ENCODE data around the gene MPL.

The MPL gene

GRCh38 chr1:43292679-43293078, 44.9 kb upstream of the MPL start:
- no peaks in the 10 kb centered on the region for H3K79me2 ChIP-seq (ENCODE audit: control insufficient read depth, insufficient read depth, low read length, poor library complexity)
- H3K36me3 ChIP-seq (ENCODE audit: control insufficient read depth in 1 of 2, insufficient read depth in 2 of 2, low read length in 2 of 2): no peaks in the 10 kb centered on the region
- H3K27ac ChIP-seq (ENCODE audit: low read depth, low read length): no peak overlapping the region
- H2BK120ac ChIP-seq (ENCODE audit: insufficient read depth, low read length, poor library complexity): no peak overlapping the region
- no peak overlapping the region for H3K14ac ChIP-seq (ENCODE audit: low read length)
- H3K9ac ChIP-seq (ENCODE audit: low read length): no peak overlapping the region
- H3K4me1 ChIP-seq (ENCODE audit: control insufficient read depth in 1 of 2, insufficient read depth in 2 of 2, low read length in 2 of 2): no peaks in the 10 kb centered on the region
- H4K12ac ChIP-seq (ENCODE audit: low read depth, low read length): no peak overlapping the region
- H4K8ac ChIP-seq (ENCODE audit: low read depth, low read length): no peak overlapping the region
- H3K4ac ChIP-seq (ENCODE audit: low read depth, low read length): no peak overlapping the region
- H2BK12ac ChIP-seq (ENCODE audit: low read length): no peak overlapping the region
- no peak overlapping the region for H3K18ac ChIP-seq (ENCODE audit: low read length)
- no peak overlapping the region for H3K4me2 ChIP-seq (ENCODE audit: low read length)
- H3K23ac ChIP-seq (ENCODE audit: low read length): no peak overlapping the region
- no peaks in the 10 kb centered on the region for H3K27me3 ChIP-seq (ENCODE audit: insufficient read depth, low read length)
- no peaks in the 10 kb centered on the region for H3K79me1 ChIP-seq (ENCODE audit: low read length)
- no peak overlapping the region for H2BK5ac ChIP-seq (ENCODE audit: low read depth, low read length, poor library complexity)
- no peak for DNase-seq
- H2AK5ac ChIP-seq (ENCODE audit: low read length): no peak overlapping the region
- WGBS (ENCODE audit: extremely low coverage, insufficient coverage, insufficient read length): no CpG with 5 or more reads among the region's 5 CpGs
- no peak overlapping the region for H4K91ac ChIP-seq (ENCODE audit: low read depth, low read length)
- no peaks in the 10 kb centered on the region for H3K9me3 ChIP-seq (ENCODE audit: insufficient read depth, low read depth, low read length)
- no peak overlapping the region for H2AFZ ChIP-seq (ENCODE audit: insufficient read depth, low read length, poor library complexity)
- no peak overlapping the region for H3K4me3 ChIP-seq (ENCODE audit: low read depth, low read length)

GRCh38 chr1:43293176-43293575, 44.4 kb upstream of the MPL start:
- H3K36me3 ChIP-seq (ENCODE audit: control insufficient read depth in 1 of 2, insufficient read depth in 2 of 2, low read length in 2 of 2): no peaks in the 10 kb centered on the region
- no peak overlapping the region for H2BK12ac ChIP-seq (ENCODE audit: low read length)
- H3K4me1 ChIP-seq (ENCODE audit: control insufficient read depth in 1 of 2, insufficient read depth in 2 of 2, low read length in 2 of 2): no peaks in the 10 kb centered on the region
- no peak overlapping the region for H3K4me3 ChIP-seq (ENCODE audit: low read depth, low read length)
- H3K23ac ChIP-seq (ENCODE audit: low read length): no peak overlapping the region
- no peak overlapping the region for H3K4me2 ChIP-seq (ENCODE audit: low read length)
- H4K8ac ChIP-seq (ENCODE audit: low read depth, low read length): no peak overlapping the region
- H2BK5ac ChIP-seq (ENCODE audit: low read depth, low read length, poor library complexity): no peak overlapping the region
- H3K9ac ChIP-seq (ENCODE audit: low read length): no peak overlapping the region
- H3K4ac ChIP-seq (ENCODE audit: low read depth, low read length): no peak overlapping the region
- H4K91ac ChIP-seq (ENCODE audit: low read depth, low read length): no peak overlapping the region
- no peak overlapping the region for H2AK5ac ChIP-seq (ENCODE audit: low read length)
- H3K14ac ChIP-seq (ENCODE audit: low read length): no peak overlapping the region
- no CpG with 5 or more reads among the region's 2 CpGs for WGBS (ENCODE audit: extremely low coverage, insufficient coverage, insufficient read length)
- no peak overlapping the region for H2AFZ ChIP-seq (ENCODE audit: insufficient read depth, low read length, poor library complexity)
- no peak overlapping the region for H3K27ac ChIP-seq (ENCODE audit: low read depth, low read length)
- no peaks in the 10 kb centered on the region for H3K79me2 ChIP-seq (ENCODE audit: control insufficient read depth, insufficient read depth, low read length, poor library complexity)
- H2BK120ac ChIP-seq (ENCODE audit: insufficient read depth, low read length, poor library complexity): no peak overlapping the region
- DNase-seq: no peak
- H3K18ac ChIP-seq (ENCODE audit: low read length): no peak overlapping the region
- no peaks in the 10 kb centered on the region for H3K79me1 ChIP-seq (ENCODE audit: low read length)
- no peaks in the 10 kb centered on the region for H3K27me3 ChIP-seq (ENCODE audit: insufficient read depth, low read length)
- no peaks in the 10 kb centered on the region for H3K9me3 ChIP-seq (ENCODE audit: insufficient read depth, low read depth, low read length)
- H4K12ac ChIP-seq (ENCODE audit: low read depth, low read length): no peak overlapping the region

- Histone ChIP-seq H4K12ac (ENCODE audit: low read depth, low read length) (no peak overlapping the region), H2AK5ac (ENCODE audit: low read length) (no peak overlapping the region), H3K4me1 (ENCODE audit: control insufficient read depth in 1 of 2, insufficient read depth in 2 of 2, low read length in 2 of 2) (no peaks in the 10 kb centered on the region), H2BK120ac (ENCODE audit: insufficient read depth, low read length, poor library complexity) (no peak overlapping the region), H3K79me2 (ENCODE audit: control insufficient read depth, insufficient read depth, low read length, poor library complexity) (no peaks in the 10 kb centered on the region), H4K91ac (ENCODE audit: low read depth, low read length) (no peak overlapping the region), H3K4me2 (ENCODE audit: low read length) (no peak overlapping the region), H3K27me3 (ENCODE audit: insufficient read depth, low read length) (no peaks in the 10 kb centered on the region), H3K36me3 (ENCODE audit: control insufficient read depth in 1 of 2, insufficient read depth in 2 of 2, low read length in 2 of 2) (no peaks in the 10 kb centered on the region), H3K27ac (ENCODE audit: low read depth, low read length) (no peak overlapping the region), H3K4ac (ENCODE audit: low read depth, low read length) (no peak overlapping the region), H4K8ac (ENCODE audit: low read depth, low read length) (no peak overlapping the region), H3K9me3 (ENCODE audit: insufficient read depth, low read depth, low read length) (no peaks in the 10 kb centered on the region), H3K9ac (ENCODE audit: low read length) (no peak overlapping the region), H3K18ac (ENCODE audit: low read length) (no peak overlapping the region), H3K14ac (ENCODE audit: low read length) (no peak overlapping the region), H2AFZ (ENCODE audit: insufficient read depth, low read length, poor library complexity) (no peak overlapping the region), H3K79me1 (ENCODE audit: low read length) (no peaks in the 10 kb centered on the region), H2BK12ac (ENCODE audit: low read length) (no peak overlapping the region), H2BK5ac (ENCODE audit: low read depth, low read length, poor library complexity) (no peak overlapping the region), H3K4me3 (ENCODE audit: low read depth, low read length) (no peak overlapping the region), H3K23ac (ENCODE audit: low read length) (no peak overlapping the region)
- DNase-seq: peak in 1 of 2 donors; percentile 12
- WGBS (ENCODE audit: extremely low coverage, insufficient coverage, insufficient read length): no CpG with 5 or more reads among the region's 7 CpGs
These were observed 43.5 kb upstream of the MPL start for GRCh38 chr1:43293896-43294760.

GRCh38 chr1:43294761-43295160, 42.9 kb upstream of the MPL start:
- WGBS (ENCODE audit: extremely low coverage, insufficient coverage, insufficient read length): no CpG with 5 or more reads among the region's 8 CpGs
- DNase-seq: no peak
- no peak overlapping the region for H2AFZ ChIP-seq (ENCODE audit: insufficient read depth, low read length, poor library complexity)
- H2AK5ac ChIP-seq (ENCODE audit: low read length): no peak overlapping the region
- no peak overlapping the region for H3K4me3 ChIP-seq (ENCODE audit: low read depth, low read length)
- H2BK120ac ChIP-seq (ENCODE audit: insufficient read depth, low read length, poor library complexity): no peak overlapping the region
- no peak overlapping the region for H3K9ac ChIP-seq (ENCODE audit: low read length)
- no peak overlapping the region for H3K4me2 ChIP-seq (ENCODE audit: low read length)
- H3K4ac ChIP-seq (ENCODE audit: low read depth, low read length): no peak overlapping the region
- no peak overlapping the region for H4K91ac ChIP-seq (ENCODE audit: low read depth, low read length)
- H3K23ac ChIP-seq (ENCODE audit: low read length): no peak overlapping the region
- no peaks in the 10 kb centered on the region for H3K9me3 ChIP-seq (ENCODE audit: insufficient read depth, low read depth, low read length)
- no peak overlapping the region for H2BK5ac ChIP-seq (ENCODE audit: low read depth, low read length, poor library complexity)
- no peak overlapping the region for H3K14ac ChIP-seq (ENCODE audit: low read length)
- H3K27ac ChIP-seq (ENCODE audit: low read depth, low read length): no peak overlapping the region
- no peaks in the 10 kb centered on the region for H3K27me3 ChIP-seq (ENCODE audit: insufficient read depth, low read length)
- H3K4me1 ChIP-seq (ENCODE audit: control insufficient read depth in 1 of 2, insufficient read depth in 2 of 2, low read length in 2 of 2): no peaks in the 10 kb centered on the region
- no peak overlapping the region for H2BK12ac ChIP-seq (ENCODE audit: low read length)
- no peak overlapping the region for H4K8ac ChIP-seq (ENCODE audit: low read depth, low read length)
- H3K18ac ChIP-seq (ENCODE audit: low read length): no peak overlapping the region
- H4K12ac ChIP-seq (ENCODE audit: low read depth, low read length): no peak overlapping the region
- no peaks in the 10 kb centered on the region for H3K36me3 ChIP-seq (ENCODE audit: control insufficient read depth in 1 of 2, insufficient read depth in 2 of 2, low read length in 2 of 2)
- no peaks in the 10 kb centered on the region for H3K79me1 ChIP-seq (ENCODE audit: low read length)
- H3K79me2 ChIP-seq (ENCODE audit: control insufficient read depth, insufficient read depth, low read length, poor library complexity): no peaks in the 10 kb centered on the region
